Tongue (tissue), 2 donors: ENCODE data around the gene TARM1. TPM values are rescaled to one million over a fixed set of nuclear protein-coding genes. Genes with fewer than 3 reads are reported as not detected.
"Not testable (repeated sequence)": the region's sequence is repeated elsewhere in the genome, so short reads cannot be mapped to it uniquely, and the experiment has no call there.

ENCODE experiments used
- DNase-seq: peaks from one replicate; pipeline ENCODE4 v3.0.0-alpha.2; 2015
- total RNA-seq: library from RNA; depleted of rRNA; stranded (reverse); fragments of >200 nt; gene quantifications from one replicate; pipeline ENCODE4 v1.2.3, GENCODE V29; 2014

The TARM1 gene
- total RNA-seq: not detected

DNA sequence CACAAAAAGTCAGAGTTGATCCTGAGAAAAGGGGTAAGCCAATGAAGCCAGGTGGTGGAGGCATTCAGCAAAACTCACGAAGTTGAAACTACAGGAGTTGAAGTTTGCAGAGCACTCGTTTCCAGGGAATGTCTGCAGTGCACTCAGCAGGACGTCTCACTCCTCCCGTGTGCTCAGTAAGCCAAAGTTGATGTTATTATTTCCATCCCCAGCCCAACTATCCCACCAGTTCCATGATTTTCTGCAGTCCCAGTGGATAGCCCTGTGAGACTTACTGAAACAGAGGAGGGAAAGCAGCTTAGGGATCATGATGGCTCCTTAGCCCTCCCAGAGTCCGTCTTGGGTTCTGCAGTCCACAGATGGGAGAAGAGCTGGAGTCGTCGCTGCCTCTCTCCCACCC lies at the start of gene TARM1:
Gene TARM1, minus strand, starts transcription at position 334 of the 400 bp plus-strand sequence. Its CDS starts 25 bp downstream, at position 309.
- no peak for DNase-seq

DNA sequence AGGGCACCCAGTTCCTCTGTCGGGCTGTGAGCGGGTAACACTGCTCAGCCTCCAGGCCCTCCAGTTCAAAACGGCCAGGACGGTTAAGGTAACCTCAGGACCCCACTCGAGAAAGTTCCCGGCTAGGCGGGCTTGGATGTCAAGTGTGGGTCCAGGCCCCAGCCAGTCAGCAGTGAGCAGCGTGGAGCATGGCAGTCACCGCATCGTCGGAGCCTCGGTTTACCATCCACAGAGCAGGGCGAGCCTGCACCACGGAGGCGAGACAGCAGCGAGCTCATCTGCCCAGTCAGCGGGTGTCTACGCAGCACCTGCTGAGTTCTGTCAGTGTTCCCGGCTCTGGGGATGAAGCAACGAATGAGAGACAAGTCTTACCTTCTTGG lies 48.4 kb upstream of the TARM1 start:
- DNase-seq: no peak

DNA sequence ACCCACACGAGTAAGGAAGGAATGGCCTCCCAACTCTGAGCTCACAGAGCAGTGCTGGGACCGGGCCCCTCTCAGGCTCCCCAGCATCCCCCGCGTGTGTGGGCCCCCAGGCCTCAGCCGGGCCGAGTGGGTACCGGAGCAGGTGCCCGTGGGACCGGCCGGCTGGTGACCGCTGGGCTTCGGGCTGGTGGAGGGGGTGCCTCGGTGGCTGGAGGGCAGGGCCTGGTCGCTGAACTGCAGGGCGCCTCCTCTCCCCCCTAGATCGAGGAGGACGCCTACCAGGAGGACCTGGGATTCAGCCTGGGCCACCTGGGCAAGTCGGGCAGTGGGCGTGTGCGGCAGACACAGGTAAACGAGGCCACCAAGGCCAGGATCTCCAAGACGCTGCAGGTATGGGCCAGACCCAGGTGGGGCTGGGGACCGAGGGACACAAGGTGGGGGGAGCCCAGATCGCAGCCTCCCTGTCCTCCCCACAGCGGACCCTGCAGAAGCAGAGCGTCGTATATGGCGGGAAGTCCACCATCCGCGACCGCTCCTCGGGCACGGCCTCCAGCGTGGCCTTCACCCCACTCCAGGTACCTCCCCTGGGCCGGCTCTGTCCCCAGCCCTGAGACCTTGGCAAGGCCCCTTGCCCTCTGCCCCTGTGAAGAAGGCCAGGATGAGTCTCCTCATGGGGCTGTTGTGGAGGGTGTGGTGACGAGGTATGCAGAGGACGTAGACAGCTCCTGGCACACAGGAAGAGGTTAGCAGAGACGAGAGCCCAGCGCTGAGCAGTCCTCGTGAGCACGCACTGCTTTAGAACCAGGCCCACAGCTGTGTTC lies 47.8 kb upstream of the TARM1 start:
- no peak for DNase-seq

DNA sequence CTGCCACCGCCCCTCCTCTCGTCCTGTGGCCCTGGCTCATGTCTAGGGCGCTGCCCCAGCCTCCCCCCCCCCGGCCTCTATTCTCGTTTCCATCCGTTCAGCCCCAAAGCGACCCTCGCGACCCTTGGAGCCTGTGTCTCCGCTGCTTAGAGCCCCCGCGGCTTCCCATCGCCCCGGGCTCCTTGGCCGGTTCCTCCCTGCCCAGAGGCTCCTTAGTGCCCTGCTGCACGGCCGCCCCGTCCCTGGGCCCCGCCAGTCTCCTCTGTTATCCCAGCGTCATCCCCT lies 47.2 kb upstream of the TARM1 start:
- DNase-seq: no peak

DNA sequence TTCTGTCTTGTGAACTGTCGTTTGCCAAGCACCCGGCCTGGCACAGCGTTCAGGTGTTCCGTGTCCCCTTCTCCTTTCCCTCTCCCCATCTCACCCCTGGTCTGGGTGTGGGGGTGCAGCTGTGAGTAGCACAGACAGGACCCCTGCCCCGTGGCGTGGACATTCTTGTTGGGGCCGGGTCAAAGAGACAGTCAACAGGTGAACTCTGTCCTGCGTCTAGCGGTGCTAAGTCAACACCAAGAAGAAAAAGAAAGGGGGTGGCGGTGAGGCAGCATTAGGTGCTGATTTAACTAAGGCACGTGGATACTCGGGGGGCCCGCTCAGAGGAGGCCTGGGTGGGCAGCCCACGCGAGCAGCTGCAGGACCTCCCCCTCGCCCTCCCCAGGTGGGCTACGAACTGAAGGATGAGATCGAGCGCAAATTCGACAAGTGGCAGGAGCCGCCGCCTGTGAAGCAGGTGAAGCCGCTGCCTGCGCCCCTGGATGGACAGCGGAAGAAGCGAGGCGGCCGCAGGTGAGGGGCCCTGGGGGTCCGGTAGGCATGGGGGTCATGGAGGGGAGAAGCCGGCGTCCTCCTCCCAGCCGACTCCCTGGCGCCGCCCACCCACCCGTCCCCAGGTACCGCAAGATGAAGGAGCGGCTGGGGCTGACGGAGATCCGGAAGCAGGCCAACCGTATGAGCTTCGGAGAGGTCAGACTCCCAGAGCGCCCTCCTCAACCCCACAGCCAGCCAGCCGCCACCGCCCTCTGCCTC lies 46.7 kb upstream of the TARM1 start:
- no peak for DNase-seq

DNA sequence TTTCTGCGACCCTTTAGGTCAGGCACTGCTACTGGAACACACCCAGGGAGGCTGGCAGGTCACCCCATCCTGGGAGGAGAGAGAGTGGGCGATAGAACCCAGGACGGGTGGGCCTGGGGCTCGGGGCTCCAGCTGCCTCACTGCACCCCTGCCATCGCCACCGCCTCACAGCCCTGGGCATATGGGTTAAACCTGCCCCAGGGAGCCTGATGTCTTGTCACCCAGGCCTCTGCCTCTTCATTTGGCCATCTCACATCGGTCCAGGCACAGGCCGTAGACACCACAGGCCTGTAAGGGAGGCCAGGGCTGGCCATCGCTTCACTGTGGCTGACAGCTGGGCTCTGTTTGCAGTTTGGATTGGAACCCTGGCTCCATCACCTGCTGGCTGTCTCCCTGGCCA lies 44.5 kb upstream of the TARM1 start:
- no peak for DNase-seq

DNA sequence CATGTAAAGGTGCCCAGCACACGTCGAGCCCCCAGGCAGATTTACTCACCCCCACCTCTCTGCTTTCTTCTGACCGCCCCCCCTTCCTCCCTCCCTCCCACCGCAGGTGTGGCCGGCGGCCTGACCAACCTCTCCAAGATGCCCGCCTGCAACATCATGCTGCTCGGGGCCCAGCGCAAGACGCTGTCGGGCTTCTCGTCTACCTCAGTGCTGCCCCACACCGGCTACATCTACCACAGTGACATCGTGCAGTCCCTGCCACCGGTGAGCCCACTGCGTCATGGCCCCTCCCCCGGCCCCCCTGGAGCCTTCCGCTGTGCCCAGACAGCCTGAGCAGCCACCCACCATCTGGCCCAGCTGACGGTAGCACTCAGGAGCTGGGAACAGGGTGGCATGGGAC lies 43.2 kb upstream of the TARM1 start:
- DNase-seq: no peak

DNA sequence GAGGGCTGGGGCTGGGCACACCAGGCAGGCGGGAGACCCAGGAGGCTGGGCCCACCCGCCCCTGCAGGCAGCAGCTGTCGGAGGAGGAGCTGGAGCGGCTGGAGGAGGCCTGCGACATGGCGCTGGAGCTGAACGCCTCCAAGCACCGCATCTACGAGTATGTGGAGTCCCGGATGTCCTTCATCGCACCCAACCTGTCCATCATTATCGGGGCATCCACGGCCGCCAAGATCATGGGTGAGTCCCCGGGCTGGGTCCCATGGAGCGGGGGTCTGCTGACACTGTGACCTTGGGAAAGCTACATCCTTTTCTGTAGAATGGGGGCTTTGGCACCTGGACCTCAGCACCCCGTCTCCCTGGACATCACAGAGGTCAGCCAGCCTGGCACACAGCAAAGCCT lies 42.5 kb upstream of the TARM1 start:
- DNase-seq: no peak

DNA sequence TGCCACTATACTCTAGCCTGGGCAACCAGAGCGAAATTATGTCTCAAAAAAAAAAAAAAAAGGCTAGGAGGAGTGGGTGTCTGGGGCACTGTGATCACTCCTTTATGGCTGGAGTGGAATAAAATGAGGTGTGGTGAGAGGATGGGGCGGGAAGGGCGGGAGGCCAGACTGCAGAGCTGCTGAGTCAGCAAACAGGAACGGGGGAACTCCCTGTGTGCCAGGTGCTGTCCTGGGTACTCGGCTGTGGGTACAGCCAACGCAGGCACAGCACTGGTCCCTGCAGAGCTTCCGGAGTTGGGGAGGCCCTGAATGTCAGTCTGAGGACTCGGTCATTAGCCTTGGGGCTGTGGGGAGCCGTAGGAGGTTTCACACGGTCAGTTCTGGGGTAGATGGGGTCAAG lies 40.1 kb upstream of the TARM1 start:
- no peak for DNase-seq

DNA sequence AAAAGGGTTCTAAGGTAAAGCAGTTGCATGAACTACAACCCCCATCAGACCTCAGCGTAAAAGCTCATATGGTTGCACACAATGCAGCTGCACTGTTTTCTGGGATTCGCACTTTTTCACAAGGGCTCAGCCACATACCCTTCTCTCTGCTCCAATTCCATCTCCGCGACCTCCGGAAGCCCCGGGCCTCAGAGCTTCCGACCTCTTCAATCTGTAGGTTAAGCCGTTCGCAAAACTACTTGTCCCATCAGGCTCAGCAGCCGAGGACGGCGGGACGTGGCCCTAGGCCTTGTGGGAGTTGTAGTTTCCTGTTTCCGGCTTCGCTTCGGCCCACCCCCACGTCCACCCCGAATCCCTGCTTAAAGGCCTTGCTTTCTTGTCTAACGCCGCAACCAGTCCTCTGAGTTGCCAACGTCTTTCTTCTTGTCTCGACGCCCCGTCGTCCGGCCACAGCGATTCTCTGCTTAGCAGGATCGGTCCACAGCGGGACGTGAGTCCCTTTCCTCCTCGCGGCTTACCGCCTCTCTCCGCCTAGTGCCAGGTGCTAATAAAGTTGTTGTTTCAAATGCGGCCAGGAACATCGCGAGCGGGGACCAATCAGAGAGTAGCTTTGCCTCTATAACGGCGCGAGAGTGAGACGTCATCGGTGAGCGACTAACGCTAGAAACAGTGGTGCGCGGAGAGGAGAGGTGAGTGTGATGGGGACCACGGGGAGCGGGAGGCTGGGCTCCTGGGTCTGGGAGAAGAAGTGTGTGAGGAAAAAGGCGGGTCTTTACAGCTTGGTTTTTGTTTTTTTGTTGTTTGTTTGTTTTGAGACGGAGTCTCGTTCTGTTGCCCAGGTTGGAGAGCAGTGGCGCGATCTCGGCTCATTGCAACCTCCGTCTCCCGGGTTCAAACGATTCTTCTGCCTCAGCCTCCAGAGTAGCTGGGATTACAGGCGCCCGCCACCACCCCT lies 34.2 kb upstream of the TARM1 start, which contains the start of the genes PRPF31 and TFPT:
Gene PRPF31, plus strand, starts transcription at position 646 of the 955 bp plus-strand sequence. CDS start 2,525 bp downstream, outside the sequence.
Gene TFPT, minus strand, starts transcription at position 549 of the 955 bp plus-strand sequence. Its CDS starts 388 bp downstream, at position 161.
- peak; percentile 99 for DNase-seq

DNA sequence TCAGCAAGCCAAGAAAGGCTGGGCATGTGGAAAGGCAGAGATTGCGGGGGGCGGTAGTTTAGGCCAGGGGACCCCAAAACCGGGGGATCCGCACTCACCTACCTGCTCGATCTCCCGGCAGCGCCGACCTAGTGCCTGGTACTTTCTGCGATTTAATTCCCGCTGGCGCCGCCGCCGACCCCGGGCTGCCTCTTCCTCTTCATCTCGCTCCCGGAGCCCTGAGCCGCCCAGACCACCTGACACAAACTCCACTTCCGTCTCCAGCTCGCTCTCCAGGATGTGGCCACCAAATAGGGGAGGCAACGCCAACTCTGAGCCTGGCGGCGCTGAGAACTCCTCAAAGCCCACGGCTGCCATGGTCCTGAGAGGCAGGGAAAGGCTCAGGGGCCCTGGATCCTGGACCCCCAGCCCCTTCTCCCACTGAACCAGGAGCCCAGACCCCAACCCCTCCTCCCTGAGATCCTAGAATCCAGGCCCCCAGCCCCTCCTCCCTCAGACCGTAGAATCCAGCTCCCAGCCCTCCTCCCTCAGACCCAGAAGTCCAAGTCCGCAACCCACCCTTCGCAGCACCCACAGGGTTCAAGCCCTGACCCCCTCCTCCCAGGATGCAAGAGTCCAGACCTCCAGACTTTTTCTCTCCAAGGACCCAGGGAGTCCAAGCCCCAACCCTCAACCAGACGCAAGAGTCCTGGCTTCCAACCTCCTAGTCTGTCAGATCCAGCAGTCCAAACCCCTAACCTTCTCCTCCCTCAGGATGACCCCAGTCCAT lies 33.4 kb upstream of the TARM1 start:
- DNase-seq: no peak

DNA sequence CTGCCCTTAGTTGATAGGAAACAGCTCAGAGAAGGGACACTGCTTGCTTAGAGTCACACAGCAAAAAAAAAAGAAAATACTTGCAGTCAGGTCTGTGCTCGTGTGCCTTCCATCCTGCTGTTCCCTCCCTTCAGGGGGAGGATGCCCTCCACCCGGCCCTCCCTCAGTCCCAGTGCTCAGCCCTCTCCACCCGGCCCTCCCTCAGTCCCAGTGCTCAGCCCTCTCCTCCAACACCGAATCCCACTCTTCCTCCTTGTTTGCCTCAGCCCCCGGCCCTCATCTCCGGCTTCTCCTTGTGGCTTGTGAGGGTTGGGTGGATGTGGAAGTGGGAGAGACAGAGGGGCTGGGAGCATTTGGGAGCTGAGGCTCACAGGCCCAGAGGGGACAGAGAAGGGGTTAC lies 28.5 kb upstream of the TARM1 start:
- DNase-seq: no peak

DNA sequence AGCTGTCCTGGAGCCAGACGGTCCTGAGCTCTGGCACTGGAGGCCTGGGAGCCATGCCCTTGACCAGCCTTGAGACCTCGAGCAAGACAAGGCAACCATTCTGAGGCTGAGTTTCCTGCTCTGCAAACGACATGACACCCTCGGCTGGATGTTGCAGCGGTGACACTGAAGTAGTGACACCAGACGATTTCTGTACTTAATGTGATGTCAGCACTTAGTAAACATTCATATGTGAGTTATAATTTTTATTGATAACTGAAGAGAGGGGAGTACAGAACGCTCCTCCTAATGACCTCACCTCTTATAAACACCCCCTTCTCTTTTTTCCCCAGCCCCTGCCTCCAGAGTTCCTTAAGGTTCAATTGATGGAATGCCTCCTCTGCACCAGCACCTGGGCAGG lies 27.3 kb upstream of the TARM1 start:
- no peak for DNase-seq

DNA sequence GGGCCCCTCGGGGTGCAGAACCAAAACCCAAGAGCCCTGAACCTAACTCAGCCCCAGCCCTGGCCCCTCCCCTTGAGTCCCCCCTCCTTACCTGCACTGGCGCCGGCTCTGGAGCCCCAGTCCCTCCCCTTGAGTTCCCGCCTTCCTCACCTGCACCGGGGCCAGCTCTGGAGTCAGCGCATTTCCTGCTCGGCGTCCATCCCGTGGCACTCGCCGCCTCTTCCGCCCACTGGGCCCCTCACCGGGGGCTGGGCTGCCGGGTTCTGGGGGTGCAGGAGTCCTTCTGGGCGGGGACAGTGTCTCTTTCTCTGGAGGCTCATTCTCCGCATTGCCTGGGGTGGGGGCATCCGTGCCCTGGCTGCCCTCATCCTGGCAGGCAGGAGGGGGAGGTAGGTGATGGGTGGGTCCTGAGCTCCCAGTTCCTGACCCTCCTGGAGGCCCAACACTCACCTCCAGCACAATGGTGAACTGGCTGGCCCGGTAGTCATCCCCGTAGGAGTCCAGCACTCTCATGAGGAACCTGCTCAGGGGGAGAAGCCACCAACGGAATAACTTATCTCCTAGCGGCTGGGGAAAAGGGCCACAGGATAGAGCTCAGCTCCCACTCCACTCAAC lies 26.8 kb upstream of the TARM1 start:
- DNase-seq: no peak

DNA sequence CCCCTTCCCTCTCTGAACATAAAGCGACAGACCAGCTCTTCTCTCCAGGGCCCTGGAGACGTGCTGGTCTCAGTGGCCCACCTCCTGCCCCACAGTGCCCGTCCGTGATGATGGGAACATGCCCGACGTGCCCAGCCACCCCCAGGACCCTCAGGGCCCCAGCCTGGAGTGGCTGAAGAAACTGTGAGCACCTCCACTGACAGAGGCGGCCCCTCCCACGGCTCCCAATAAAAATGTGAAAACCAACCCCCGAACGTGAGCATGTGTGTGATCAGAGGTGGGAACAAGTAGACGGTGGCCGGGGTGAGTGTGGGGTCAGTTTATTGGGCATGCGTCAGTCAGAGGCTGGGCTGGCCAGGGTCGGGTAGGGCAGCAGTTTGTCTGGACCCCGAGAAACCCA lies 25.6 kb upstream of the TARM1 start:
- DNase-seq: no peak

DNA sequence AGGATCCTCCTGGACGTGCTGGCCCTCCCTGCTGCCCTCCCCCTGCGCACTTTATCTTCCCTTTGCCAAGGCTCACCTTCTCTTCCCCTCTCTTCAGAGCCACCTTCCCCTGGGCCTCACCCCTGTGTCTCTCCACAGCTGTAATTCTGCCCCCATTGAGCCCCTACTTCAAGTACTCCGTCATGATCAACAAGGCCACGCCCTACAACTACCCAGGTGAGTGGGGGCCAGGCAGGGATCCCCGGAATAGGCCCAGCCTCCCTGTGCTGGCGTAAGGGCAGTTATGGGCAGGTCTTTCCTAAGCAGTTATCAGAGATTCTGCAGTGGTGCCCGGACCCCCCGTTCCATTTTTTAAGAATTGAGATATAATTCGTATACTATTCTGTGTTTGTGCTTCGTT lies 24.6 kb upstream of the TARM1 start:
- no peak for DNase-seq

DNA sequence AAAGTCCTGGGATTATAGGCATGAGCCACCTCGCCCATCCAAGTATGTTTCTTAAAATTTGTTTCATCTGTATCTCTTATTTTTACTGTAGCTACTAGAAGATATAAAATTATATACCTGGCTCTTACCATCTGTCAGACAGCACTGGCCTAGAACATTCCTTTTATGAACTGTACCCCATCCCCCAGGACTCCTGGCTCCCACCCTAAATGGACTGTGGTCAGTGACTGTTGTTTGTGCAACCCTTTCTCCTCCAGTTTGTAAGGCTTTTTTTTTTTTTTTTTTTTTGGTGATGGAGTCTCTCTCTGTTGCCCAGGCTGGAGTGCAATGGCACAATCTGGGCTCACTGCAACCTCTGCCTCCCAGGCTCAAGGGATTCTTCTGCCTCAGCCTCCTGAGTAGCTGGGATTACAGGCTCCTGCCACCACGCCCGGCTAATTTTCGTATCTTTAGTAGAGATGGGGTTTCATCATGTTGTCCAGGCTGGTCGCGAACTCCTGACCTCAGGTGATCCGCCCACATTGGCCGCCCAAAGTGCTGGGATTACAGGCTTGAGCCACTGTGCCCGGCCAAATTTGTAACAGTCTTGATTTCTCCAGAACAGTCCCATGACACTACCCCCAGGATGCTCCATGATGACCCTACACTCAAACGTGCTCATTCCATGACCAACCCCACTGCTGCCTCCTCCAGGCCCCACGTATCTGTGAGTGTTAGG lies 24.0 kb upstream of the TARM1 start:
- DNase-seq: no peak

DNA sequence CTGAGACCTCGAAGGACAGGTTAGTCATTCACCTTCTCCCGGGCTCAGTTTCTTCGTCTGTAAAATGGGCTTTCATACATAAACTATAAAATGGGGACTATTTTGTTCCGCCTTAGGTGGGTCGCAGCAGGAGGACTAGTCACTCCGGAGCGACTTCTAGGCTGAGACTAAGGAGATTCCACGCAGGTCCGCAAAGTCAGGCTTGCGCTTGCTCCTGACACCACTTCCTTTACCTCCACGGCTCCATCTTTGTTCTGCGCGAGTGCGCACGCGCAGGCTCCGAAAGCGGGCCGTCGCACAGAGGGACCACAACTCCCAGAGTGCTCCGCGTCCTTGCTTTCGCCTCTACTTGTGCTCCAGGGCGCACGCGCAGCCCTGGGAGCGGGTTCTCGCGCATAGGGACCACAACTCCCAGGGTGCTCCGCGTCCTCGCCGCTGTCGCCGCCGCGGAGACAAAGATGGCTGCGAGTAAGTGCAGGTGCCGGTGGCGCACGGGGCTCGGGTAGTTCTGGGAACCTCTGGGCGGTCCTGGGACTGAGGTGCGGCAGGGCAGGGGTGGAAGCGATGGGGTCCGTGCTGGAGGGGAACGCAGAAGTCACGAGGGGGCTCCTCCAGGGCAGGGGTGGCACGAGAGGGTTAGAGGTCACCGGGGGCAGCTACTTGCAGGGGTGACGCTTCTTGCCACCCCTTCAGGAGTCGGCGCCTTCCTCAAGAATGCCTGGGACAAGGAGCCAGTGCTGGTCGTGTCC lies 21.4 kb upstream of the TARM1 start, which contains the start of gene NDUFA3:
Gene NDUFA3, plus strand, starts transcription at position 435 of the 749 bp plus-strand sequence. Its CDS starts 24 bp downstream, at position 459.
- DNase-seq: peak; percentile 100

DNA sequence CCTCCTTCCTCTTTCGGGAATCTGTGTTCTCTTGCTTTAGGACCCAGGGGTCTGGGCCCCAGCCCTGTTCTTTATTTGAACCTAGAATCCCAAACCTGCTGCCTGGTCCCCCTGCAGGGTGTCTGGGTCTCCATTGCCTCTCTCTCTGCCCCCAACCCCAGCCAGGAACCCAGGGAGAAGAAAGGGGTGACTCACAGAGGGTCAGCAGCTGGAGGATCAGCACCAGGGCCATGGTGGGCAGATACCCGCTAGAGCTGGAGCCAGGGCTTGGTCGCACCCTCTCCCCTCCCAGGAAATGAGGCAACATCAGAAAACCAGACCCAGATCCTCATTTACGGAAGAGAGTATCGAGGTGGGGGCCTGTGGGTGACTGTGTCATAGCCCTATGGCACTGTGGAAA lies 19.4 kb upstream of the TARM1 start, which contains the start of gene OSCAR:
Gene OSCAR, minus strand, starts transcription at position 243 of the 400 bp plus-strand sequence. Its CDS starts 11 bp downstream, at position 232.
- no peak for DNase-seq

DNA sequence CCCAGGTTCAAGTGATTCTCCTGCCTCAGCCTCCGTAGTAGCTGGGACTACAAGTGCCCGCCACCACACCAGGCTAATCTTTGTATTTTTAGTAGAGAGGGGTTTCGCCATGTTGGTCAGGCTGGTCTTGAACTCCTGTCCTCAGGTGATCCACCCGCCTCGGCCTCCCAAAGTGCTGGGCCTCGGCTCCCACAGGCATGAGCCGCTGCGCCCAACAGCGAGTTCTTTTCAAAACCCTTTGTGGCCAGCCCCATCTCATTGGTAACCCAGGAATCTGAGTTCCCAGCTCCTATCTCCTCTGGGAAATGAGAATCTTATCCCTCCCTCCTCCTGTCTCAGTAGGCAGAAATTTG lies 18.7 kb upstream of the TARM1 start:
- DNase-seq: not testable (repeated sequence)
